Kidney (tissue), 14 donors: ENCODE measurements around the gene ERC2. TPM values are rescaled to one million over a fixed set of nuclear protein-coding genes. Genes with fewer than 3 reads are reported as not detected.

Source experiments
- DNase-seq, 5 donors: peaks; one replicate each; pipeline ENCODE4 v3.0.0-alpha.2; 2013 to 2020
- FAIRE-seq: peaks from 2 replicates; lab custom pipeline; 2012; peaks lifted over from hg19 to GRCh38; lab: Jason Lieb, UNC
- H3K27ac ChIP-seq, 2 donors: one replicate each; pipeline ENCODE4 v1.7.0; 2013; ENCODE audit warnings: low read depth in 2 of 2, low read length in 2 of 2, inconsistent platforms in 1 of 2
- H3K27me3 ChIP-seq: one replicate; pipeline ENCODE4 v1.7.1; 2013; ENCODE audit warnings: low read length, inconsistent platforms; ENCODE audit not compliant: control insufficient read depth, insufficient read depth
- H3K36me3 ChIP-seq, 3 donors: one replicate each; pipeline versions ENCODE4 v1.7.0 to v1.7.1; 2013; ENCODE audit warnings: low read length in 3 of 3, control low read depth in 1 of 3, inconsistent platforms in 1 of 3; ENCODE audit not compliant: insufficient read depth in 3 of 3, control insufficient read depth in 2 of 3
- H3K4me1 ChIP-seq, 3 donors: one replicate each; pipeline versions ENCODE4 v1.7.0 to v1.7.1; 2013; ENCODE audit warnings: low read length in 3 of 3, inconsistent platforms in 1 of 3, low read depth in 1 of 3; ENCODE audit not compliant: control insufficient read depth in 2 of 3, insufficient read depth in 2 of 3
- H3K4me3 ChIP-seq, 3 donors: one replicate each; pipeline versions ENCODE4 v1.7.0 to v1.8.1; 2013; ENCODE audit warnings: low read length in 3 of 3, control low read depth in 1 of 3, inconsistent platforms in 1 of 3
- H3K9ac ChIP-seq, 3 donors: one replicate each; pipeline versions ENCODE4 v1.7.0 to v1.7.1; 2013; ENCODE audit warnings: low read length in 3 of 3, control low read depth in 1 of 3, inconsistent platforms in 1 of 3
- H3K9me3 ChIP-seq, 3 donors: one replicate each; pipeline versions ENCODE4 v1.7.0 to v1.7.1; 2013; ENCODE audit warnings: low read length in 3 of 3, control low read depth in 1 of 3, inconsistent platforms in 1 of 3; ENCODE audit not compliant: control insufficient read depth in 2 of 3, insufficient read depth in 1 of 3
- CTCF ChIP-seq: IDR thresholded peaks from 3 replicates; pipeline ENCODE4 v1.5.1; 2012; ENCODE audit warnings: mild to moderate bottlenecking, moderate library complexity, borderline replicate concordance; ENCODE audit not compliant: insufficient read depth; ENCODE audit errors: extremely low read depth
- intact Hi-C: fragments of 100-400 bp; cut with DNase I; formaldehyde crosslinking; loops from one replicate; pipeline ENCODE4 v1.11.1; 2022
- polyA plus RNA-seq: library from polyadenylated mRNA; stranded (reverse); fragments of 350-450 nt; fragmentation: Illumina TruSeq; extraction: RNeasy Lipid Tissue Mini Kit (QIAGEN cat#74804); gene quantifications from one replicate; pipeline ENCODE4 v1.2.3, GENCODE V29; 2014; ENCODE audit warnings: low read depth, low replicate concordance; ENCODE audit not compliant: insufficient read depth
- total RNA-seq: library from RNA; stranded (reverse); fragmentation: NEBNext Ultra II Directional; extraction: Animal tissue kit (Norgen Biotek cat#: 25700); gene quantifications from one replicate; pipeline ENCODE4 v1.2.1, GENCODE V29; 2021
- donor health status: control.
- donor health status: control.
- donor health status: control.
- donor health status: control.
- donor health status: control.
- donor health status: DM: yes; HTN: yes; CAD: no.
- donor health status: Normal renal cell carcinoma (clear cell type).

Gene ERC2
- total and polyA plus RNA-seq, 2 donors from 2014 or later = 0.92 to 3.8 TPM

- no peak for TF ChIP-seq CTCF
- no peaks in the 10 kb centered on the region for H3K4me1 ChIP-seq
- no peak overlapping the region for H3K9ac ChIP-seq
- no peak for DNase-seq
- H3K27ac ChIP-seq = no peak overlapping the region
- H3K27me3 ChIP-seq = no peaks in the 10 kb centered on the region
- H3K9me3 ChIP-seq = no peaks in the 10 kb centered on the region
- H3K4me3 ChIP-seq = no peak overlapping the region
- no peak for FAIRE-seq
- intact Hi-C loops = no loop called here
- H3K36me3 ChIP-seq = no peaks in the 10 kb centered on the region
Measured at GRCh38 chr3:55639896-55640765, 828.1 kb downstream of the ERC2 start.

GRCh38 chr3:55639143-55639542, 829.1 kb downstream of the ERC2 start:
- FAIRE-seq = no peak
- H3K27me3 ChIP-seq = no peaks in the 10 kb centered on the region
- no peak for TF ChIP-seq CTCF
- no peaks in the 10 kb centered on the region for H3K4me1 ChIP-seq
- no peak overlapping the region for H3K4me3 ChIP-seq
- DNase-seq = no peak
- intact Hi-C loops = no loop called here
- H3K36me3 ChIP-seq = no peaks in the 10 kb centered on the region
- no peak overlapping the region for H3K9ac ChIP-seq
- H3K27ac ChIP-seq = no peak overlapping the region
- H3K9me3 ChIP-seq = no peaks in the 10 kb centered on the region

GRCh38 chr3:55637906-55638638, 830.2 kb downstream of the ERC2 start:
- Histone ChIP-seq H3K9me3 (no peaks in the 10 kb centered on the region), H3K36me3 (no peaks in the 10 kb centered on the region), H3K27ac (no peak overlapping the region), H3K4me3 (no peak overlapping the region), H3K4me1 (no peaks in the 10 kb centered on the region), H3K27me3 (no peaks in the 10 kb centered on the region), H3K9ac (no peak overlapping the region)
- DNase-seq (peak in 2 of 5 donors; percentile 49 to 66), FAIRE-seq (no peak)
- no peak for TF ChIP-seq CTCF
- intact Hi-C loops = no loop called here
